ENCODE measurements around the gene SLC35E1.

- TF ChIP-seq EZH2 (IDR thresholded peaks at IDR 0.05; ENCODE audit: borderline replicate concordance, low read depth, low read length, severe bottlenecking) (no peak), CTCF (IDR thresholded peaks at IDR 0.05; ENCODE audit: borderline replicate concordance, extremely low read depth, low read length, poor library complexity, severe bottlenecking) (no peak)
Observed at GRCh38 chr19:16520074-16520973, 51.9 kb downstream of the SLC35E1 start.

Data from DND-41 (cell line).